ENCODE data around the gene HDGFL2.

HDGFL2 gene

DNA sequence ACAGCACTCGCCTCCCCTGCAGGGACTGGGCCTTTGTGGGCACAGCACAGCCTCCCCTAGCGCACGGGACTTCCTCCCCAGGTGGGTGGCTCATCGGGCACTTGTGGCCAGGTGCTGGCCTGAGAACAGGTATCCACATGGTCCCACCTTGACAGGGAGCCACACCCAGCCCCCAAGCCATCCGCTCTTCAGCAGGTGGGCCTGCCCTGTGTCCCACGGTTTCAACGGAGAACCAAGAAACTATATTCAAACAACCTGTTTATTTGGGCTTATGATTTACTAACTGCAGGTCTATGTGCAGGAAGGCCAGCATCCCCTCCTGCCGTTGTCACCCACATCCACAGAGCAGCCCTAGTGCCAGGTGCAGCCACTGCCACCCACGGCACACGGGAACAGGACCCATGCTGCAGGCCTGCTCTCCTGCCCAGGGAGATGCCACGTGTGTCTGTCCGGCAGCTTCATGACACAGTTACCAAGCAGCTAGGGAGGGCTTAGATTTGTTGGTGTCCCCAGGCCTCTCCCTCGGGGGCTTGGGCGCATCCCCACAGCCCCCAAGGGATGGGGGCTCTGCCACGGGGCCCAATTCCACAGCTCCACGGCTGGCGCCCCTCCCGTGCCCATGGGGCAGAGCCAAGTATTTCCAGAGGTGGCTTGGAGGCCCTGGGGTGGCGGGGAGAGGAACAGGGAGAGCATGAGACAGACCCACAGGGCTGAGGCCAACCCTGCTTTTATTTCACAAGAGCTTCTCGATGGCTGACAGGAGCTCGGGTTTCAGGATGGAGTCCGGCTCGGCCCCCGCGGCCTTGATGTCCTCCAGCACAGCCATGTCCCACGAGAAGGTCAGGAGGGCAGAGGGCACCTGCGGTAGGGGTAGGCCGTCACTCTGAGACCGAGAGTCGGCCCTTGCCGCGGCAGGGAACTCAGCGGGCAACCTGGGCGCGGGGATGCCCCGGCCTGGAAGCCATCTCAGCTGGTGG lies 27.0 kb upstream of the HDGFL2 start:
- TF ChIP-seq EZH2phosphoT487 (IDR thresholded peaks at IDR 0.05; ENCODE audit: low read length), result no peak
- TF ChIP-seq, protein P1, sequence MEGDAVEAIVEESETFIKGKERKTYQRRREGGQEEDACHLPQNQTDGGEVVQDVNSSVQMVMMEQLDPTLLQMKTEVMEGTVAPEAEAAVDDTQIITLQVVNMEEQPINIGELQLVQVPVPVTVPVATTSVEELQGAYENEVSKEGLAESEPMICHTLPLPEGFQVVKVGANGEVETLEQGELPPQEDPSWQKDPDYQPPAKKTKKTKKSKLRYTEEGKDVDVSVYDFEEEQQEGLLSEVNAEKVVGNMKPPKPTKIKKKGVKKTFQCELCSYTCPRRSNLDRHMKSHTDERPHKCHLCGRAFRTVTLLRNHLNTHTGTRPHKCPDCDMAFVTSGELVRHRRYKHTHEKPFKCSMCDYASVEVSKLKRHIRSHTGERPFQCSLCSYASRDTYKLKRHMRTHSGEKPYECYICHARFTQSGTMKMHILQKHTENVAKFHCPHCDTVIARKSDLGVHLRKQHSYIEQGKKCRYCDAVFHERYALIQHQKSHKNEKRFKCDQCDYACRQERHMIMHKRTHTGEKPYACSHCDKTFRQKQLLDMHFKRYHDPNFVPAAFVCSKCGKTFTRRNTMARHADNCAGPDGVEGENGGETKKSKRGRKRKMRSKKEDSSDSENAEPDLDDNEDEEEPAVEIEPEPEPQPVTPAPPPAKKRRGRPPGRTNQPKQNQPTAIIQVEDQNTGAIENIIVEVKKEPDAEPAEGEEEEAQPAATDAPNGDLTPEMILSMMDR (IDR thresholded peaks at IDR 0.05; ENCODE audit: low read length), result no peak
- TF ChIP-seq EZH2 (optimal IDR thresholded peaks at IDR 0.05; ENCODE audit: low read depth, low read length), result no peak
- H3K9ac ChIP-seq (ENCODE audit: low read length), result no peak overlapping the region
- H3K9me2 ChIP-seq (replicated peaks; ENCODE audit: insufficient read depth, low read length), result no peaks in the 10 kb centered on the region
- no peaks in the 10 kb centered on the region for H3K4me1 ChIP-seq (ENCODE audit: low read length)
- peaks cover 8% of the 10 kb centered on the region; the same call in 1 of the 2 replicates for H4K20me1 ChIP-seq (ENCODE audit: insufficient read depth, low read length)
- no peaks in the 10 kb centered on the region for H3K9me3 ChIP-seq (replicated peaks; ENCODE audit: insufficient read depth, low read length)
- no peak overlapping the region for H3K4me2 ChIP-seq (ENCODE audit: low read depth, low read length)
- H3K36me3 ChIP-seq (replicated peaks; ENCODE audit: insufficient read depth, low read length), result 0 out of 2 replicates have a peak, but pooled peaks cover 5% of the 10 kb centered on the region
- no peak overlapping the region for H3K27ac ChIP-seq (ENCODE audit: low read length)
- no peak overlapping the region for H3K4me3 ChIP-seq (ENCODE audit: low read length)
- no peak for DNase-seq
- H2AFZ ChIP-seq (ENCODE audit: low read length), result no peak overlapping the region
- H3K79me2 ChIP-seq (ENCODE audit: low read length), result peaks cover 5% of the 10 kb centered on the region
- H3F3A ChIP-seq (ENCODE audit: insufficient read depth, low read length), result no peaks in the 10 kb centered on the region
- no peaks in the 10 kb centered on the region for H3K27me3 ChIP-seq (replicated peaks; ENCODE audit: insufficient read depth, low read length)

DNA sequence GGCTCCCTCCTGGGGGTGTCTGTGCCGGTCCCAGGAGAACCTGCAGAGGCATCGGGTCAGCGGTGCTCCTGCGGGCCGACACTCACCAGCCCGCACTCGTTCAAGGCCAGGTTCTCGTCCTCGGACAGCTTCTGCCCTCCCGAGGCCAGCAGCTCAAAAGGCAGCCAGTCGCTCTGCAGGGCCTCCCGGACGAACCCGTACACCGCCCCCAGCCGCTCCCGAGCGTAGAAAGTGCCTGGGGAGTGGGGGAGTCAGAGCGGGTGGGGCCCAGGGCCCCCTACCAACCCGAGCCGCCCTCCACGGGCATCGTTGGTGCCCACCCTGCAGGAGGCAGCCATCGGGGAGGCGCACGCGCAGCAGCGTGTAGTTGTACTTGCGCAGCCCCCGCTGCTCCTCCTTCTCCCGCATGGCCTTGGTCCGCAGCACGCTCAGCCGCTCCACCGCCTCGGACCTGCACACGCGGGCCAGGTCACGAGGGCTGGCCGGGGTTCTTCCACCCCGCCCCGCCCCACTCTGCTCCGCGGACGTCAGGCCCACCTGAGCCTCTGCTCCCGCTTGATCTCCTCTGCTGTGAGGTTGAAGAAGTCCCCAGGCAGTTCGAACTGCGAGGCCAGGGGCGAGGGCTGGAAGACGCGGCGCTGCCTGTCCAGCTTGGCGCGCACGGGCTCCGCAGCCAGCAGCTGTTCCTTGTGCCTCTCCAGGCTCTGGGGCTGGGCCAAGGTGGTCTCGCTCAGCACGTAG lies 26.0 kb upstream of the HDGFL2 start:
- Histone ChIP-seq H2AFZ (ENCODE audit: low read length) (no peak overlapping the region), H3K9me3 (replicated peaks; ENCODE audit: insufficient read depth, low read length) (no peaks in the 10 kb centered on the region), H3K79me2 (ENCODE audit: low read length) (peaks cover 3% of the 10 kb centered on the region; the same call in 1 of the 2 replicates), H3K4me2 (ENCODE audit: low read depth, low read length) (no peak overlapping the region), H3K9ac (ENCODE audit: low read length) (no peak overlapping the region), H4K20me1 (ENCODE audit: insufficient read depth, low read length) (peaks cover 8% of the 10 kb centered on the region; the same call in 1 of the 2 replicates), H3K4me3 (ENCODE audit: low read length) (no peak overlapping the region), H3K27ac (ENCODE audit: low read length) (no peak overlapping the region), H3K9me2 (replicated peaks; ENCODE audit: insufficient read depth, low read length) (no peaks in the 10 kb centered on the region), H3K4me1 (ENCODE audit: low read length) (no peaks in the 10 kb centered on the region), H3K36me3 (replicated peaks; ENCODE audit: insufficient read depth, low read length) (0 out of 2 replicates have a peak, but pooled peaks cover 3% of the 10 kb centered on the region), H3F3A (ENCODE audit: insufficient read depth, low read length) (peaks cover 6% of the 10 kb centered on the region; the same call in 1 of the 2 replicates), H3K27me3 (replicated peaks; ENCODE audit: insufficient read depth, low read length) (no peaks in the 10 kb centered on the region)
- TF ChIP-seq, protein P1 (IDR thresholded peaks at IDR 0.05; ENCODE audit: low read length), result no peak
- TF ChIP-seq EZH2 (optimal IDR thresholded peaks at IDR 0.05; ENCODE audit: low read depth, low read length) (no peak), EZH2phosphoT487 (IDR thresholded peaks at IDR 0.05; ENCODE audit: low read length) (no peak)
- no peak for DNase-seq

DNA sequence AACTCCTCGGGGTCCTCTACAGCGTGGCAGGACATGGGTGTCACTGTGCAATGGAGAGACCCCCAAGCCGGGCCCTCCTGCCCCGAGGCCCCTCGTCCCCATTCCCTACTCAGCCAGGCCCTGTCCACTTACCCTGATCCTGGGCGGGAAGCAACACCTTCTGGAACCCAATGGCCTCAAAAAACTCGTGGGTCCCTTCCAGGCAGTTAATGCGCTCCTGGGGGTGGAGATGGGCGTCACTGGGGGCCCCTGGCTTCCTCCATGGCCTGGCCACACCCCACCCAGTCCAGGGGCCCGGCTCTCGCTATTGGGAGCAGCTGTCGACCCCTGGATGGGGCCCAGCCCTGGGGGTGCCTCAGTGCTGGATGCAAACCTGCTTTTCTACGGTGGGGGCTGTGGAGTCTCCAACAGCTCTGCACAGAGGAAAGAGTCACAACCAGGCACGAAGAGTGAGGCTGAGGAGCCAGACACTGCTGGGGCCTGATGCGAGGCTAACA lies 25.3 kb upstream of the HDGFL2 start:
- Histone ChIP-seq H3K9me2 (replicated peaks; ENCODE audit: insufficient read depth, low read length) (no peaks in the 10 kb centered on the region), H3K4me2 (ENCODE audit: low read depth, low read length) (no peak overlapping the region), H3K27ac (ENCODE audit: low read length) (no peak overlapping the region), H4K20me1 (ENCODE audit: insufficient read depth, low read length) (peaks cover 8% of the 10 kb centered on the region; the same call in 1 of the 2 replicates), H3K9me3 (replicated peaks; ENCODE audit: insufficient read depth, low read length) (no peaks in the 10 kb centered on the region), H3F3A (ENCODE audit: insufficient read depth, low read length) (peaks cover 8% of the 10 kb centered on the region; the same call in 1 of the 2 replicates), H2AFZ (ENCODE audit: low read length) (no peak overlapping the region), H3K4me3 (ENCODE audit: low read length) (no peak overlapping the region), H3K36me3 (replicated peaks; ENCODE audit: insufficient read depth, low read length) (0 out of 2 replicates have a peak, but pooled peaks cover 3% of the 10 kb centered on the region), H3K27me3 (replicated peaks; ENCODE audit: insufficient read depth, low read length) (no peaks in the 10 kb centered on the region), H3K9ac (ENCODE audit: low read length) (no peak overlapping the region), H3K79me2 (ENCODE audit: low read length) (peaks cover 3% of the 10 kb centered on the region; the same call in 1 of the 2 replicates), H3K4me1 (ENCODE audit: low read length) (no peaks in the 10 kb centered on the region)
- TF ChIP-seq, protein P1 (IDR thresholded peaks at IDR 0.05; ENCODE audit: low read length), result no peak
- TF ChIP-seq EZH2phosphoT487 (IDR thresholded peaks at IDR 0.05; ENCODE audit: low read length), result no peak
- no peak for TF ChIP-seq EZH2 (optimal IDR thresholded peaks at IDR 0.05; ENCODE audit: low read depth, low read length)
- DNase-seq, result no peak
